IMR-90 (cell line): ENCODE data around the gene MT1X. TPM values are rescaled to one million over a fixed set of nuclear protein-coding genes. Genes with fewer than 3 reads are reported as not detected.

Source experiments
- polyA plus RNA-seq, 3 experiments: library from polyadenylated mRNA; depleted of rRNA; stranded (reverse); fragments of >200 nt; gene quantifications; 2 replicates each; pipeline ENCODE4 v1.2.3, GENCODE V29; 2012; ENCODE audit warnings: low replicate concordance in 1 of 3
- total RNA-seq: library from RNA; depleted of rRNA; stranded (reverse); fragments of >200 nt; gene quantifications from 2 replicates; pipeline ENCODE4 v1.2.3, GENCODE V29; 2012; rRNA removed

Gene MT1X
- total and polyA plus RNA-seq, 2 of the 4 experiments (the other 2 are of a cell fraction) = 5.6 to 170 TPM

Other genes with a start within 250 kb of the MT1X start
- gene NUDT21, start 231.1 kb upstream of the MT1X start, total RNA-seq = 165 and 166 TPM in 2 replicates
- 52.4 and 60.9 TPM in 2 replicates for gene NUDT21, start 231.1 kb upstream of the MT1X start, polyA plus RNA-seq (2012; rRNA removed)
- 102 and 103 TPM in 2 replicates for gene OGFOD1, start 230.9 kb upstream of the MT1X start, total RNA-seq
- gene OGFOD1, start 230.9 kb upstream of the MT1X start, polyA plus RNA-seq (2012; rRNA removed) = 39.2 and 43.5 TPM in 2 replicates
- 18.6 and 31.9 TPM in 2 replicates for gene BBS2, start 162.4 kb upstream of the MT1X start, total RNA-seq
- 29.9 and 32.3 TPM in 2 replicates for gene BBS2, start 162.4 kb upstream of the MT1X start, polyA plus RNA-seq (2012; rRNA removed)
- gene MT4, start 117.4 kb upstream of the MT1X start, total RNA-seq = not detected in 2 replicates
- gene MT4, start 117.4 kb upstream of the MT1X start, polyA plus RNA-seq (2012; rRNA removed) = not detected in 2 replicates
- gene MT3, start 92.9 kb upstream of the MT1X start, total RNA-seq = not detected in 2 replicates
- 0.62 and 0.70 TPM in 2 replicates for gene MT3, start 92.9 kb upstream of the MT1X start, polyA plus RNA-seq (2012; rRNA removed)
- 25.5 and 55.5 TPM in 2 replicates for gene MT2A, start 73.9 kb upstream of the MT1X start, total RNA-seq
- 588 and 621 TPM in 2 replicates for gene MT2A, start 73.9 kb upstream of the MT1X start, polyA plus RNA-seq (2012; rRNA removed)
- 137 and 166 TPM in 2 replicates for gene MT1E, start 56.7 kb upstream of the MT1X start, total RNA-seq
- 733 and 821 TPM in 2 replicates for gene MT1E, start 56.7 kb upstream of the MT1X start, polyA plus RNA-seq (2012; rRNA removed)
- not detected in 2 replicates for gene MT1M, start 49.8 kb upstream of the MT1X start, total RNA-seq
- 0.10 TPM in 1 of 2 replicates, not detected in the other for gene MT1M, start 49.8 kb upstream of the MT1X start, polyA plus RNA-seq (2012; rRNA removed)
- 1.9 TPM in 1 of 2 replicates, not detected in the other for gene MT1A, start 43.8 kb upstream of the MT1X start, total RNA-seq
- gene MT1A, start 43.8 kb upstream of the MT1X start, polyA plus RNA-seq (2012; rRNA removed) = 0.60 and 1.6 TPM in 2 replicates
- gene MT1B, start 30.6 kb upstream of the MT1X start, total RNA-seq = not detected in 2 replicates
- gene MT1B, start 30.6 kb upstream of the MT1X start, polyA plus RNA-seq (2012; rRNA removed) = not detected in 2 replicates
- not detected in 2 replicates for gene MT1F, start 24.5 kb upstream of the MT1X start, total RNA-seq
- 0.56 and 1.1 TPM in 2 replicates for gene MT1F, start 24.5 kb upstream of the MT1X start, polyA plus RNA-seq (2012; rRNA removed)
- gene MT1G, start 14.4 kb upstream of the MT1X start, total RNA-seq = not detected in 2 replicates
- 0.48 and 0.56 TPM in 2 replicates for gene MT1G, start 14.4 kb upstream of the MT1X start, polyA plus RNA-seq (2012; rRNA removed)
- gene MT1H, start 12.7 kb upstream of the MT1X start, total RNA-seq = not detected in 2 replicates
- not detected in 2 replicates for gene MT1H, start 12.7 kb upstream of the MT1X start, polyA plus RNA-seq (2012; rRNA removed)
- gene NUP93, start 47.7 kb downstream of the MT1X start, total RNA-seq = 70.3 and 72.6 TPM in 2 replicates
- gene NUP93, start 47.7 kb downstream of the MT1X start, polyA plus RNA-seq (2012; rRNA removed) = 54.6 and 55.3 TPM in 2 replicates
- gene SLC12A3, start 182.7 kb downstream of the MT1X start, total RNA-seq = not detected in 2 replicates
- gene SLC12A3, start 182.7 kb downstream of the MT1X start, polyA plus RNA-seq (2012; rRNA removed) = not detected in 2 replicates
- gene HERPUD1, start 249.7 kb downstream of the MT1X start, total RNA-seq = 83.3 and 148 TPM in 2 replicates
- 122 and 130 TPM in 2 replicates for gene HERPUD1, start 249.7 kb downstream of the MT1X start, polyA plus RNA-seq (2012; rRNA removed)